LNCaP clone FGC (cell line): ENCODE results near the gene ELN.

ENCODE experiments used
- DNase-seq: peaks from one replicate; pipeline ENCODE4 v3.0.0-alpha.2; 2011; ENCODE audit warnings: low read depth
- H3K4me3 ChIP-seq: 2 replicates; pipeline ENCODE4 v1.5.1; 2011; ENCODE audit warnings: mild to moderate bottlenecking, low read depth, low read length, control low read depth
- CTCF ChIP-seq: IDR thresholded peaks from 2 replicates; pipeline ENCODE4 v1.5.1; 2012; ENCODE audit warnings: mild to moderate bottlenecking; ENCODE audit not compliant: control insufficient read depth, insufficient read depth; ENCODE audit errors: extremely low read depth

ELN gene

DNA sequence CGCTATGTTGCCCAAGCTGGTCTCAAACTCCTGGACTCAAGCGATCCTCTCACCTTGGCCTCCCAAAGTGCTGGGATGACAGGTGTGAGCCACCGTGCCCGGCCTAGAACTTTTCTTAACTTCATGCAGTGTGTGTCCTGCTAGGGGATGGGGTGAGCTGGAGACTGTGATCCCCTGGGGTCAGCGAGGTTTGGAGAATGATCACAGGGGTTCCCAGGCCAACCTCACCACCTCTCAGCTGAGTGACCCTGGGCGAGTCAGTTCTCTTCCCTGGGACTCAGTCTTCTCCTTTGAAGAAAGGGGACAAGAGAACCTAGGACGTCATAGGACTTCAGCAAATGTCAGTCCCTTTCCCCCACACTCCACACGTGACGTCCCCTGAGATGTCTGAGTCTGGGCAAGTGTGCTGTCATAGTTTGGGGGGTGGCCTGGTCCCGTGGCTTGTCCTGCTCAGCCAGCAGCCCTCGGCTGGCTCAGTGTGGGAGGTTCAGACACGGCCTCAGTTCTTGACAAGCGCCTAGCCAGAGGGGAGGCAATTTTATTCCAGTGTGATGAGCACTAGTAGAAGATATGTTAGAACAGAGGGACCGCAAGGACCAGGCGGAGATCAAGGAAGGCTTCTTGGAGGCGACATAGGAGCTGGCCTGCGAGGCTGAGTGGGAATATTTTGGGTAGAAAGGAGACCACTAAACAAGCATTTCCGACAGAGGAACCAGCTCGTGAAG is 43.3 kb upstream of the ELN start:
- TF ChIP-seq CTCF: no peak
- no peak overlapping the region for H3K4me3 ChIP-seq
- no peak for DNase-seq

DNA sequence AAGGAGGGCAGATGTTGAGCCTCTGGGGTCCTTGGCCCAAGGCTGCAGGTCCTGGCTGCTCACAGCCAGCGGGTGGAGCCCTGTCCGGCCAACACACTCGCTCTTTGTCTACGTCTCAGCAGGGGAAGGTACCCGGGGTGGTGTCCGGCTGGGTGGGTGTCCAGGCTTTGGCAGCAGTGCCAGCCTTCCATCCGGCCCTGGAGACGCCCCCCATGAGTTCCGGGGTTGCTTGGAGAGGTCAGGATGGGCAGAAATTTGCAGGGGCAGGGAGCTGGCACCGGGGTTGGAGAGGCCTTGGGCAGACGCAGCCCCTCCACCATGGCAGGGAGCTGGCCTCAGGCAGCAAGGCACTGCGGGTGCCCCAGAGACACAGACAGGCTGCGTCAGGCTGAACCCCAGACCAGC is 42.2 kb upstream of the ELN start:
- H3K4me3 ChIP-seq: no peak overlapping the region
- no peak for TF ChIP-seq CTCF
- DNase-seq: no peak

- DNase-seq: no peak
- TF ChIP-seq CTCF: no peak
- no peak overlapping the region for H3K4me3 ChIP-seq
These were observed 41.8 kb upstream of the ELN start for GRCh38 chr7:73986158-73986631.

- no peak for DNase-seq
- TF ChIP-seq CTCF: no peak
- no peak overlapping the region for H3K4me3 ChIP-seq
These were observed 40.7 kb upstream of the ELN start for GRCh38 chr7:73987298-73987697.

DNA sequence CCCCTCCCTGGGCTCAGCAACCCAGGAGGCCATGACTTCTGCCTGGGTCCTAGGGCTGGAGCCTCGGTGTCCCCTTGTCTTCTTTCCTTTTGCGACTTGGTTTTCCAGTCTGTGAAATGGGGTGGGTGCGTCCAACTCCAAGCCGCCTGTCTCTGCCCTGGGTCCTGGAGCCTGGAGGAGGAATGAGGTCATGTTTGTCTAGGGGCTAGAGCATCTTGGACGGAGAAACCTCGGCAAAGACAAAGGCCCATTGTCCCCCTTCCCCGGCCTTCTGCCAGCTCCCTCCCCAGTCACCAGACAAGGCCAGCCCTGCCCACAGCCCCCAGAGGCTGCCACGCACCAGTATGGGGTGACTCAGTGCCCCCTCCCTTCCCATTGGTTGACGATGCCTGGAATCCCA is 39.8 kb upstream of the ELN start:
- no peak for DNase-seq
- no peak for TF ChIP-seq CTCF
- H3K4me3 ChIP-seq: no peak overlapping the region

- no peak for DNase-seq
- no peak overlapping the region for H3K4me3 ChIP-seq
- no peak for TF ChIP-seq CTCF
These were observed 36.4 kb upstream of the ELN start for GRCh38 chr7:73991522-73992100.
